Muscle layer of colon (tissue), 2 donors: ENCODE data around the gene KRTAP11-1.

Source experiments
- H3K27ac ChIP-seq: one replicate; pipeline ENCODE4 v1.7.0; 2013; ENCODE audit warnings: low read depth, mild to moderate bottlenecking, low read length, moderate library complexity
- H3K27me3 ChIP-seq, 2 donors: one replicate each; pipeline ENCODE4 v1.7.0; 2013; ENCODE audit warnings: low read length in 2 of 2, mild to moderate bottlenecking in 2 of 2; ENCODE audit not compliant: insufficient read depth in 2 of 2, control insufficient read depth in 1 of 2
- H3K36me3 ChIP-seq: one replicate; pipeline ENCODE4 v1.7.0; 2013; ENCODE audit warnings: mild to moderate bottlenecking, low read length; ENCODE audit not compliant: insufficient read depth
- H3K4me1 ChIP-seq: one replicate; pipeline ENCODE4 v1.7.0; 2013; ENCODE audit warnings: mild to moderate bottlenecking, low read length; ENCODE audit not compliant: insufficient read depth
- H3K4me3 ChIP-seq, 2 donors: one replicate each; pipeline ENCODE4 v1.7.0; 2013; ENCODE audit warnings: low read length in 2 of 2, low read depth in 1 of 2, mild to moderate bottlenecking in 1 of 2, moderate library complexity in 1 of 2
- H3K9ac ChIP-seq: one replicate; pipeline ENCODE4 v1.7.0; 2013; ENCODE audit warnings: low read length
- H3K9me3 ChIP-seq: one replicate; pipeline ENCODE4 v1.7.0; 2013; ENCODE audit warnings: mild to moderate bottlenecking, low read length
- donor health status: abdominal sarcoma.
- donor health status: Adenocarcinoma of cecum.

Gene KRTAP11-1, protein sequence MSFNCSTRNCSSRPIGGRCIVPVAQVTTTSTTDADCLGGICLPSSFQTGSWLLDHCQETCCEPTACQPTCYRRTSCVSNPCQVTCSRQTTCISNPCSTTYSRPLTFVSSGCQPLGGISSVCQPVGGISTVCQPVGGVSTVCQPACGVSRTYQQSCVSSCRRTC

DNA sequence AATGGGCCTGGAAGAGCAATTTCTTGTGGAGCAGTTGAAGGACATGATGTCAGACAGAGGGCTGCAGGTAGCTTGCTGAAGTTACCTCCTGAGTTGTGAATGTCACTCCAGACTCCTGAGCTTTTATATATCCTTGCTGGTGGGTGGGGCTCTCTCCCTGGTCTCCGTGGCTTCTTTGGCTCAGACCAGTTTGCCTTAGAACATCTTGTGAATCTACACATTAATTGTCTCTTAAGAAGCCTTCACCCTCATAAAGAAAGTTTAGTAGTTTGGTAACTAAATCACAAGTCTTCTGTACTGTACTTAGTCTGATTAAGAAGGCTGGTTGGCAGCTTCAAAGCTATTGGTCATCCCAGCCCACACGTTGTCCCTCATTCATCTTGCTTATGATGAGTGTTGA lies at the start of gene KRTAP11-1:
Gene KRTAP11-1, minus strand, starts transcription at position 101 of the 400 bp plus-strand sequence. Its CDS starts 56 bp downstream, at position 45.
- Histone ChIP-seq H3K9ac (no peak within 1 kb of the TSS), H3K36me3 (no peaks in the 10 kb centered on the region), H3K4me1 (no peaks in the 10 kb centered on the region), H3K9me3 (no peaks in the 10 kb centered on the region), H3K27me3 (no peaks in the 10 kb centered on the region), H3K4me3 (no peak within 1 kb of the TSS), H3K27ac (no peak within 1 kb of the TSS)

GRCh38 chr21:30924146-30924700 lies 42.8 kb upstream of the KRTAP11-1 start:
- no peaks in the 10 kb centered on the region for H3K4me1 ChIP-seq
- no peaks in the 10 kb centered on the region for H3K27me3 ChIP-seq
- no peaks in the 10 kb centered on the region for H3K36me3 ChIP-seq
- H3K4me3 ChIP-seq = no peak overlapping the region
- H3K9ac ChIP-seq = no peak overlapping the region
- H3K9me3 ChIP-seq = no peaks in the 10 kb centered on the region
- no peak overlapping the region for H3K27ac ChIP-seq

DNA sequence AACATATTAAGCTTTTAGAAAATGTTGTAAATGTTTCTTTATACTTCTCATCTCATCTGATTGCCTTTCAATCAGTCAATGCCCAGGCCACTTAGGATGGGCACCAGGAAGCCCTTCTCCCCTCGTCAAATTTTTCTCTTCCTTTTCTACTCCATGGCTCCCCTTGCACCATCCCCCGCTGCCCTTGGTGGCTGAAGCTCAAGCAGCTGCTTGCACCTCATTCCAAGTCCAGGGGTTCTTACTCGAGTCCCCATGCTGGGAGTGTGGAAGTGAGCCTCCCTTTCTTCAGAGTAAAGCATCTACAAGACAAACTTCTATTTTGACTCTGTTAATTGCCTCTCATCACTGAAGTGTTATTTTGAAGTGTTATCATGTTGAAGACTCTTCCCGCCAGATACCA lies 39.7 kb upstream of the KRTAP11-1 start:
- no peaks in the 10 kb centered on the region for H3K27me3 ChIP-seq
- H3K4me1 ChIP-seq = no peaks in the 10 kb centered on the region
- no peak overlapping the region for H3K4me3 ChIP-seq
- no peak overlapping the region for H3K27ac ChIP-seq
- no peaks in the 10 kb centered on the region for H3K9me3 ChIP-seq
- no peak overlapping the region for H3K9ac ChIP-seq
- H3K36me3 ChIP-seq = no peaks in the 10 kb centered on the region

DNA sequence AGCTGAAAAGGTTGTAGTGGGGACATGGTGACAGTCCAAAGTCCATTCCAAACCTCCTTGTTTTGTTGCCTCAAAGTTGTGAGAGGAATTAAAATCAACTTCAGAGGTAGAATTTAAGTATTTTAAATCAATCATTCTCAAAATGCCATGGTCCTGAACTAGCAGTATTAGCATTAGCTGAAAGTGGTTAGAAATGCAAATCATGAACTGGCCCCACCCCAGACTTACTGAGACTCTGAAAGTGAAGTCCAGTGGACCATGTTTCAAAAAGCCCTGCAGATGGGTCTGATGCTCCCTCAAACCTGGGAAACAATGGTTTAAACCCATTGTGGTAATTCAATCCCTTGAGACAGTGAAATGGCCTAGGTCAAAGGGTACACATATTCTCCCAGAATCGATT lies 36.2 kb upstream of the KRTAP11-1 start:
- Histone ChIP-seq H3K27ac (no peak overlapping the region), H3K4me1 (no peaks in the 10 kb centered on the region), H3K36me3 (no peaks in the 10 kb centered on the region), H3K27me3 (no peaks in the 10 kb centered on the region), H3K9ac (no peak overlapping the region), H3K9me3 (no peaks in the 10 kb centered on the region), H3K4me3 (no peak overlapping the region)

GRCh38 chr21:30900881-30901280 lies 19.5 kb upstream of the KRTAP11-1 start:
- Histone ChIP-seq H3K4me3 (no peak overlapping the region), H3K9ac (no peak overlapping the region), H3K27ac (no peak overlapping the region), H3K36me3 (no peaks in the 10 kb centered on the region), H3K27me3 (no peaks in the 10 kb centered on the region), H3K4me1 (no peaks in the 10 kb centered on the region), H3K9me3 (no peaks in the 10 kb centered on the region)

- no peaks in the 10 kb centered on the region for H3K27me3 ChIP-seq
- H3K36me3 ChIP-seq = no peaks in the 10 kb centered on the region
- no peak overlapping the region for H3K9ac ChIP-seq
- no peak overlapping the region for H3K4me3 ChIP-seq
- H3K9me3 ChIP-seq = no peaks in the 10 kb centered on the region
- H3K27ac ChIP-seq = no peak overlapping the region
- no peaks in the 10 kb centered on the region for H3K4me1 ChIP-seq
Observed at GRCh38 chr21:30882866-30883597, 1.7 kb upstream of the KRTAP11-1 start.

- Histone ChIP-seq H3K4me1 (no peaks in the 10 kb centered on the region), H3K27ac (no peak overlapping the region), H3K4me3 (no peak overlapping the region), H3K9me3 (no peaks in the 10 kb centered on the region), H3K27me3 (no peaks in the 10 kb centered on the region), H3K9ac (no peak overlapping the region), H3K36me3 (no peaks in the 10 kb centered on the region)
Observed at GRCh38 chr21:30880914-30881313, 466 bp downstream of the KRTAP11-1 start.

DNA sequence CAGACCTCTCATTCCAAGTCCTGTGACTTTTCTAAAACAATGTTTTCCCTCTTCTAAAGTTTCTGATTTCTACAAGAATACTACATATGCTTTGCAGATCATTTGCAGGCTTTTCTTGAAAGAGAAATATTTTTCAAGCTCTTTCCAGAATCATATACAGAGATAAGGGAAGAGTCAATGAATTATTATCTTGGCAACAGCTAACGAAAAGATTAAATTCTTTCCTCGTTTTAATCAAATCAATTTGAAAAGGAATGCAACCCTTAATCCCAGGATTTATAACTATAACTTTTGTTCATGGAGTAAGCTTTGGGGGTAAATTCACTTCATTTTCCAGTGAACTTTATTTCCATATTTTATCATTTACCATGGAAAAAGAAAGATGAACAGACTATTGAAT lies 6.9 kb downstream of the KRTAP11-1 start:
- Histone ChIP-seq H3K36me3 (no peaks in the 10 kb centered on the region), H3K9me3 (no peaks in the 10 kb centered on the region), H3K27me3 (no peaks in the 10 kb centered on the region), H3K4me3 (no peak overlapping the region), H3K4me1 (no peaks in the 10 kb centered on the region), H3K27ac (no peak overlapping the region), H3K9ac (no peak overlapping the region)

GRCh38 chr21:30847627-30848500 lies 33.5 kb downstream of the KRTAP11-1 start:
- Histone ChIP-seq H3K4me1 (no peaks in the 10 kb centered on the region), H3K27me3 (no peaks in the 10 kb centered on the region), H3K9ac (no peak overlapping the region), H3K4me3 (no peak overlapping the region), H3K9me3 (no peaks in the 10 kb centered on the region), H3K27ac (no peak overlapping the region), H3K36me3 (no peaks in the 10 kb centered on the region)

DNA sequence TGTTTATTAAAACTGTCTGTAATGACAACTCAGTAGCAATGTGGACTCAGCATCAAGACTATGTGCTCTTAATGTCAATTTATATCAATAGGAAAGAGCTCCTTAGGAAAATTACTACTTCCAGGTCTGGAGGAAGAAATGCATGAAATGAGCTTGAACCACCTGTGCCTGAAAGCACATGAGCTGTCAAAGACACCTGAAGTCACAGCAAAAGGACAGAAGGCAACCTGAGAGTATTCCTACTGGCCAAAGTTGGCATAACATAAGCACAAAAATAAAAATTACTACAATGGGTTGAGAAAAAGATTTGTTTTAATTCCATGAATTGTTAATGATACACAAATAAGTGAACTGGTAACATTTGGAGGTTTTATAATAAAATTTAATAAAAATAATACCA lies 38.4 kb downstream of the KRTAP11-1 start:
- H3K9ac ChIP-seq = no peak overlapping the region
- H3K4me1 ChIP-seq = no peaks in the 10 kb centered on the region
- H3K36me3 ChIP-seq = no peaks in the 10 kb centered on the region
- no peaks in the 10 kb centered on the region for H3K9me3 ChIP-seq
- no peak overlapping the region for H3K4me3 ChIP-seq
- no peak overlapping the region for H3K27ac ChIP-seq
- H3K27me3 ChIP-seq = no peaks in the 10 kb centered on the region

DNA sequence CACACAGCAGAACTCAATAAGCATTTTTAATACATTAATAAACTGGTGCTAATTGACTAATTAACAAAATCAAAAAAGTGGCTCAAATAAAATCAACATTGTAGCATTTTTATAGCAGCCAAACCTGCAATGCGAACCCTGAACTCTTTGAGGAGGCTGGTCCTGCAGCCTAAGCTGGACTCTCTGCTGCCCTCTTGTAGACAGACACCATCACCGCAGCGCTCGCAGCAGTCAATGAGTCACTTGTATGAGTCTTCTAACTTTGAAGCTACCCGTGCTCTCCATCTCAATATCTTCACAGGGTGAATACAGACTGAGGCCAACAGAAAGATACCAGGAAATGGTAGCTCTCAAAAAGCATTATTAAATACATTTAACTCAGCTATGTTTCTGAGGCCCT lies 42.1 kb downstream of the KRTAP11-1 start:
- Histone ChIP-seq H3K36me3 (no peaks in the 10 kb centered on the region), H3K9ac (no peak overlapping the region), H3K4me3 (no peak overlapping the region), H3K4me1 (no peaks in the 10 kb centered on the region), H3K27me3 (no peaks in the 10 kb centered on the region), H3K27ac (no peak overlapping the region), H3K9me3 (no peaks in the 10 kb centered on the region)
